Epithelial cell of proximal tubule (primary cell): ENCODE results near the gene BPHL. TPM values are rescaled to one million over a fixed set of nuclear protein-coding genes. Genes with fewer than 3 reads are reported as not detected.
"Not testable (repeated sequence)": the region's sequence is repeated elsewhere in the genome, so short reads cannot be mapped to it uniquely, and the experiment has no call there.

Experiments
- DNase-seq: peaks from one replicate; pipeline ENCODE4 v3.0.0-alpha.2; 2011; ENCODE audit warnings: low read depth
- H3K4me3 ChIP-seq: 2 replicates; pipeline ENCODE4 v1.5.1; 2011; ENCODE audit warnings: low read depth, mild to moderate bottlenecking, low read length
- CTCF ChIP-seq: conservative IDR thresholded peaks from 2 replicates; pipeline ENCODE4 v1.5.1; 2012; ENCODE audit warnings: low read depth, mild to moderate bottlenecking, low read length
- total RNA-seq: library from RNA; depleted of rRNA; stranded (reverse); fragments of >200 nt; gene quantifications from 2 replicates; pipeline ENCODE4 v1.2.3, GENCODE V29; 2015

BPHL gene
- total RNA-seq, 1 donor from 2014 or later = 30.7 TPM

- DNase-seq = no peak
- H3K4me3 ChIP-seq = no peak overlapping the region
- TF ChIP-seq CTCF = no peak
Measured at GRCh38 chr6:3193102-3193849, 74.8 kb downstream of the BPHL start.

DNA sequence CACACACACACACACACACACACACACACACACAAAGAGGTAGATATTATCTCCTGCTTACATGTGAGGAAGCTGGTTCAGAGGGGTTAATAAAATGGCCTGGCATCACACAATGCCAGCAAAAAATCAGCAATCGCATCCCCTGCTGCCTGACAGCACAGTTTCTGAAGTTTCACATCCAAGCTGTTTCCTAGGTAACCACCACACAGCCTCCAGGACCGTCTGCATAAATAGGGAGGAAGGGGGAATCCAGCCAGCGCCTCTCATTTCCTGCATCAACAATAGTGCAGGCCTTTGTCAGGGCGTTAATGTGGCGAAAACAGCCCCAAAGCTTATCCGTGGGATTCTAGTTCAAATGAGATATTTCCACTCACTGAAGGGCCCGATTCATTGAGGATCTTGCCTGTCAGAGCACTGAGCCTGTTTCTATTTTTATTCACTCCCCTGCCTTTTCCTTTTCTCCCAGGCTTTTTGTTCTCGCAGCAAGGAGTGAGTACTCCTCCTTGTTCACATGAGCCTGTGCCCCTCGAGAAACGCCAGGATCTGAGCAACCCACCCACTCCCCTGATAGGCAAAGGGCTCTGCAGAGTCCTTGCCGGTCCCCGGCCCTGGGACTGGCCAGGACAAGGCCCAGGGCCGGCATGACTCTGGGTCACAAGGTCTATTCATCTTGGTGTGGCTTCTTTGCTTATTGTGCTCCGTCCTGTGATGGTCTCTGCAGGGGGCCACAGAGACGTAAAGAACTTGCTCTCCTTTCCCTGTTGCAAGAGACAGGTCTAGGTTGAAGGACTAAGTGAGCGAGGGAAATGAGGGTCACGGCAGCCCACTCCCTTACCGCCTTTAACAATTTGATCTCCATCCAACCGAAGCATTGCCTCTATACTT lies 76.3 kb downstream of the BPHL start:
- TF ChIP-seq CTCF = no peak
- H3K4me3 ChIP-seq = no peak overlapping the region
- DNase-seq = no peak

DNA sequence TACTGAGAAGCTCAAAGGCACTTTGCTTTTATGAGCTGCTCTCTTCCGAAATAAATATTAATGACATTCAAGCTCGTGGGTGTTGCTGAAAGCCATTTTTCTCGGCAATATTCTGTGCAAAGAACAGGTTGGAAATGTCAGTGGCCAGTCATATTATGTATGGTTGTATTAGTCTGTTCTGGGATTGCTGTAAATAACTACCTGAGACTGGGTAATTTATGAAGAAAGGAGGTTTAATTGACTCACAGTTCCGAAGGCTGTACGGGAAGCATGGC lies 76.8 kb downstream of the BPHL start:
- no peak for DNase-seq
- TF ChIP-seq CTCF = no peak
- no peak overlapping the region for H3K4me3 ChIP-seq

DNA sequence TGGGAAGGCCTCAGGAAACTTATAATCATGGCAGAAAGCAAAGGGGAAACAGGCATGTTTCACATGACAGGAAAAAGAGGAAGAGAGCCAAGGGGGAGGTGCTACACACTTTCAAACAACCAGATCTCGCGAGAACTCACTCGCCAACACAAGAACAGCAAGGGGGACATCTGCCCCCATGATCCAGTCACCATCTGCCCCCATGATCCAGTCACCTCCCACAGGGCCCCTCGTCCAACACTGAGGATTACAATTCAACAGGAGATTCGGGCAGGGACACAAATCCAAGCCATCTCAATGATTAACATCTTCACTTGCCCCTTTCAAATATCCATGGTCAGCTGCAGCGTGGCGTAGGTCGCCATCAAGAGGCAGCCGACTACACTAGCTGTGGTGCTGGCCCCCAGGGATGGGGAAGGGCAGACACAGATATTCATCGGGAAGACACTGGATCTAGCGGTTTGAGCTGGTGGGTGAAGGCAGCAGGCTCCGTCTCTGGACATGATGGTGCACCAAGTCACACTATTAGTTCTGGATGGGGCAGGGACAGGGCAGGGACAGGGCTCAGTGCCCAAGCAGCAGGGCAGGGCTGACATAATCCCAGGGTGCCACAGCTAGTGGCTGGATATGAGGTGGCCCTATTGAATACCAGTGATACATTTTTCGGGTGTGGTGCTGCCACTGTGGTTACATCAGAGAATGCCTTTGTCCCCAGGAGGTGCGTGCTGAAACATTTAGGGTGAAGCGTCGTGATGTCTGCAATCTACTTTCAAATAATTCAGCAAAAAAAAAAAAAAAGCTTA lies 77.4 kb downstream of the BPHL start:
- no peak for DNase-seq
- peak; percentile 29 for TF ChIP-seq CTCF
- H3K4me3 ChIP-seq = peak overlapping the region; percentile 20

GRCh38 chr6:3196770-3197169 lies 78.3 kb downstream of the BPHL start:
- DNase-seq = no peak
- no peak for TF ChIP-seq CTCF

GRCh38 chr6:3197734-3198133 lies 79.2 kb downstream of the BPHL start:
- H3K4me3 ChIP-seq, DNase-seq: not testable (repeated sequence)

More at GRCh38 chr6:3196770-3197169, 78.3 kb downstream of the BPHL start:
- H3K4me3 ChIP-seq = no peak overlapping the region

DNA sequence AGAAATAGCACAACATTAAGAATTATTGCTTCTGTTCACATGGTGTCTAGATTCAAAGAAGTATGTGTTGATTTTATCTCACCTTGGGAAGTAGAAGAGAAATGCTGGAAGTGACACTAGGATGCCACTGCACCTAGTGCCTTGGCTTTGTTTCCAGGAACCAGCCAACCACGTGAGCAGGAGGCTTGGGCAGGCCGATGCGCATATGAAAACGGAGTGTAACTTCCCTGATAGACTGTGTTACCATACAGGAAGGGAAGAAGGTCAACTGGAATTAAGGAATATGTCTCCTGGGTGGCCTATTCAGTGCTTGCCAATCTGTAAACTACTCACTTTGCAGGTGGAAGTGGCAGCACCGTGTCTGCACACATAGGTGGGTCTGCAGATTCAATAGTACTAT lies 80.9 kb downstream of the BPHL start:
- no peak for DNase-seq
- TF ChIP-seq CTCF = no peak
- no peak overlapping the region for H3K4me3 ChIP-seq
